CD14-positive monocyte (primary cell): ENCODE measurements around the gene SPNS3. TPM values are rescaled to one million over a fixed set of nuclear protein-coding genes. Genes with fewer than 3 reads are reported as not detected.

Source experiments
- DNase-seq, 3 donors: peaks; one replicate each; pipeline ENCODE4 v3.0.0-alpha.2; 2011 to 2022
- H2AFZ ChIP-seq: 2 replicates; pipeline ENCODE4 v1.6.0; 2012; ENCODE audit warnings: mild to moderate bottlenecking, low read depth, low read length, inconsistent platforms; ENCODE audit not compliant: insufficient read depth, poor library complexity, severe bottlenecking
- H3K27ac ChIP-seq, 2 donors: 1 replicate in 1 of 2; 2 replicates in 1 of 2; pipeline ENCODE4 v1.5.1; 2012 to 2013; ENCODE audit warnings: low read length in 2 of 2, control low read depth in 1 of 2, inconsistent platforms in 1 of 2, low read depth in 1 of 2, mild to moderate bottlenecking in 1 of 2
- H3K27me3 ChIP-seq, 2 donors: one replicate each; pipeline versions ENCODE4 v1.6.0 to v1.6.1; 2011 to 2013; ENCODE audit warnings: low read length in 2 of 2; ENCODE audit not compliant: control insufficient read depth in 2 of 2, insufficient read depth in 2 of 2
- H3K36me3 ChIP-seq, 2 donors: replicated peaks in 1 of 2; 1 replicate in 1 of 2; 2 replicates in 1 of 2; pipeline versions ENCODE4 v1.5.1 to v1.6.1; 2012 to 2013; ENCODE audit warnings: low read length in 2 of 2, control low read depth in 1 of 2, inconsistent platforms in 1 of 2, mild to moderate bottlenecking in 1 of 2; ENCODE audit not compliant: insufficient read depth in 2 of 2, control insufficient read depth in 1 of 2
- H3K4me1 ChIP-seq, 2 donors: 1 replicate in 1 of 2; 2 replicates in 1 of 2; pipeline versions ENCODE4 v1.5.1 to v1.6.1; 2012 to 2013; ENCODE audit warnings: low read length in 2 of 2, control low read depth in 1 of 2, inconsistent platforms in 1 of 2, mild to moderate bottlenecking in 1 of 2, moderate library complexity in 1 of 2; ENCODE audit not compliant: insufficient read depth in 2 of 2, control insufficient read depth in 1 of 2
- H3K4me2 ChIP-seq: replicated peaks from 2 replicates; pipeline ENCODE3; 2012; ENCODE audit warnings: low read length, moderate library complexity, mild to moderate bottlenecking; ENCODE audit not compliant: poor library complexity, severe bottlenecking; ENCODE audit errors: extremely low read depth
- H3K4me3 ChIP-seq, 3 experiments: fragments of 200-600 bp in 1 of 3; sonication (generic) in 1 of 3; replicated peaks in 1 of 3; 1 replicate in 2 of 3; 2 replicates in 1 of 3; pipeline ENCODE4 v1.5.1; 2011 to 2013; ENCODE audit warnings: low read length in 3 of 3, mild to moderate bottlenecking in 3 of 3, control low read depth in 2 of 3, low read depth in 2 of 3, inconsistent platforms in 1 of 3, moderate library complexity in 1 of 3
- H3K79me2 ChIP-seq: 2 replicates; pipeline ENCODE4 v1.6.0; 2012; ENCODE audit warnings: mild to moderate bottlenecking, control low read depth, inconsistent platforms, low read length, moderate library complexity; ENCODE audit not compliant: insufficient read depth
- H3K9ac ChIP-seq: 2 replicates; pipeline ENCODE4 v1.6.0; 2017; ENCODE audit warnings: low read length, mild to moderate bottlenecking; ENCODE audit not compliant: insufficient read depth, poor library complexity, severe bottlenecking
- H3K9me3 ChIP-seq, 2 donors: replicated peaks in 1 of 2; 1 replicate in 1 of 2; 2 replicates in 1 of 2; pipeline versions ENCODE4 v1.5.1 to v1.6.1; 2012 to 2013; ENCODE audit warnings: low read length in 2 of 2, control low read depth in 1 of 2; ENCODE audit not compliant: control insufficient read depth in 1 of 2, insufficient read depth in 1 of 2
- H4K20me1 ChIP-seq: 2 replicates; pipeline ENCODE4 v1.6.0; 2012; ENCODE audit warnings: mild to moderate bottlenecking, low read length, control low read depth, moderate library complexity; ENCODE audit not compliant: insufficient read depth
- H3K27ac Mint-ChIP-seq, 7 donors: one replicate each; pipeline ENCODE4 v1.8.0; 2020; ENCODE audit warnings: mild to moderate bottlenecking in 7 of 7, mixed read lengths in 7 of 7, moderate library complexity in 6 of 7, inconsistent platforms in 2 of 7
- H3K27me3 Mint-ChIP-seq, 3 donors: one replicate each; pipeline ENCODE4 v1.8.0; 2021 to 2022; ENCODE audit warnings: low read depth in 3 of 3, mild to moderate bottlenecking in 3 of 3, mixed read lengths in 3 of 3, moderate library complexity in 3 of 3, inconsistent platforms in 1 of 3
- H3K36me3 Mint-ChIP-seq, 2 donors: one replicate each; pipeline ENCODE4 v1.8.0; 2020; ENCODE audit warnings: mixed read lengths in 2 of 2, inconsistent platforms in 1 of 2, mild to moderate bottlenecking in 1 of 2
- H3K4me1 Mint-ChIP-seq: one replicate; pipeline ENCODE4 v1.8.0; 2020; ENCODE audit warnings: mild to moderate bottlenecking, mixed read lengths
- H3K4me3 Mint-ChIP-seq, 2 donors: one replicate each; pipeline ENCODE4 v1.8.0; 2020; ENCODE audit warnings: mild to moderate bottlenecking in 2 of 2, mixed read lengths in 2 of 2, moderate library complexity in 1 of 2
- H3K9me3 Mint-ChIP-seq, 7 donors: one replicate each; pipeline ENCODE4 v1.8.0; 2020 to 2022; ENCODE audit warnings: mixed read lengths in 7 of 7, mild to moderate bottlenecking in 6 of 7, moderate library complexity in 6 of 7, inconsistent platforms in 2 of 7
- CTCF ChIP-seq: fragments of 200-600 bp; IDR thresholded peaks from one replicate; pipeline ENCODE4 v1.8.0; 2022; ENCODE audit warnings: antibody characterized with exemption, mild to moderate bottlenecking
- WGBS: methylation state at CpG from one replicate; pipeline ENCODE4 v1.1.5; 2013; ENCODE audit warnings: missing lambda C conversion rate; ENCODE audit not compliant: insufficient coverage; 5-methylcytosine and 5-hydroxymethylcytosine counted together
- intact Hi-C, 2 donors: fragments of 100-400 bp; cut with micrococcal nuclease; formaldehyde crosslinking; loops; one replicate each; pipeline versions ENCODE4 v1.15.0 to v1.15.1; 2023
- polyA plus RNA-seq, 3 donors: library from polyadenylated mRNA; depleted of rRNA in 1 of 3; unstranded in 2 of 3; stranded (reverse) in 1 of 3; fragments of 300-500 nt in 2 of 3; fragments of >200 nt in 1 of 3; fragmentation: Illumina TruSeq in 2 of 3; gene quantifications; 1 replicate in 2 of 3; 2 replicates in 1 of 3; pipeline ENCODE4 v1.2.3, GENCODE V29; 2012 to 2021

SPNS3 gene
- polyA plus RNA-seq, 3 donors: 2.3 to 5.7 (median 4.5) TPM

- Mint-ChIP-seq H3K4me3 (no peak overlapping the region), H3K27me3 (peaks cover 2 to 4% (median 2%) of the 10 kb centered on the region in 3 donors), H3K36me3 (no peaks in the 10 kb centered on the region), H3K27ac (peak overlapping the region in 2 of 7 donors; percentile 25 to 36), H3K9me3 (peaks cover 0 to 3% (median 0%) of the 10 kb centered on the region in 7 donors), H3K4me1 (peaks cover 12% of the 10 kb centered on the region)
- no peaks in the 10 kb centered on the region for H3K9me3 ChIP-seq
- no peak for DNase-seq
- intact Hi-C loops: no loop called here
- no peak overlapping the region for H3K4me2 ChIP-seq
- no peak for TF ChIP-seq CTCF
- peaks cover 7% of the 10 kb centered on the region in 2 donors for H3K4me1 ChIP-seq
- H4K20me1 ChIP-seq: no peaks in the 10 kb centered on the region
- no peaks in the 10 kb centered on the region for H3K79me2 ChIP-seq
- H3K9ac ChIP-seq: no peak overlapping the region
- WGBS: 94% methylated on average over 10 of the region's 19 CpGs
- no peak overlapping the region for H2AFZ ChIP-seq
- H3K4me3 ChIP-seq: no peak overlapping the region
- no peaks in the 10 kb centered on the region for H3K36me3 ChIP-seq
- H3K27me3 ChIP-seq: no peaks in the 10 kb centered on the region
- H3K27ac ChIP-seq: no peak overlapping the region
These were observed 86.5 kb downstream of the SPNS3 start for GRCh38 chr17:4520060-4520893.

- no peak overlapping the region for H3K9ac ChIP-seq
- no peaks in the 10 kb centered on the region for H4K20me1 ChIP-seq
- no peak overlapping the region for H3K4me3 ChIP-seq
- no peak overlapping the region for H3K4me2 ChIP-seq
- WGBS: 100% methylated on average over 1 of the region's 8 CpGs
- Mint-ChIP-seq H3K4me1 (peaks cover 12% of the 10 kb centered on the region), H3K27me3 (peaks cover 2 to 4% (median 2%) of the 10 kb centered on the region in 3 donors), H3K27ac (no peak overlapping the region), H3K4me3 (no peak overlapping the region), H3K9me3 (peaks cover 0 to 3% (median 0%) of the 10 kb centered on the region in 7 donors), H3K36me3 (no peaks in the 10 kb centered on the region)
- H3K4me1 ChIP-seq: peaks cover 7% of the 10 kb centered on the region in 2 donors
- intact Hi-C loops: no loop called here
- no peak for TF ChIP-seq CTCF
- no peak overlapping the region for H3K27ac ChIP-seq
- H3K9me3 ChIP-seq: no peaks in the 10 kb centered on the region
- no peaks in the 10 kb centered on the region for H3K79me2 ChIP-seq
- no peak overlapping the region for H2AFZ ChIP-seq
- no peak for DNase-seq
- H3K27me3 ChIP-seq: no peaks in the 10 kb centered on the region
- no peaks in the 10 kb centered on the region for H3K36me3 ChIP-seq
These were observed 87.3 kb downstream of the SPNS3 start for GRCh38 chr17:4520894-4521600.
